BJ (cell line): ENCODE measurements around the gene SMOC2. TPM values are rescaled to one million over a fixed set of nuclear protein-coding genes. Genes with fewer than 3 reads are reported as not detected.

Source experiments
- CTCF ChIA-PET: fragments of 350-600 bp; formaldehyde crosslinking; extraction: SDS; loops from one replicate; lab custom pipeline; 2021; ENCODE audit warnings: antibody characterized with exemption, inconsistent platforms; lab: Yijun Ruan, JAX
- POLR2A ChIA-PET: fragments of 300-600 bp; sonication (Branson Sonifier 250); formaldehyde crosslinking; extraction: SDS; loops from one replicate; lab custom pipeline; 2021; ENCODE audit warnings: antibody characterized with exemption; lab: Charles Lee
- DNase-seq: peaks from one replicate; pipeline ENCODE4 v3.0.0-alpha.2; 2011; ENCODE audit warnings: low read depth
- H3K27me3 ChIP-seq: 2 replicates; pipeline ENCODE4 v1.6.0; 2011; ENCODE audit warnings: low read length; ENCODE audit not compliant: control insufficient read depth, insufficient read depth
- H3K36me3 ChIP-seq: 2 replicates; pipeline ENCODE4 v1.5.1; 2011; ENCODE audit warnings: low read length; ENCODE audit not compliant: control insufficient read depth, insufficient read depth
- H3K4me3 ChIP-seq: 2 replicates; pipeline ENCODE4 v1.5.1; 2011; ENCODE audit warnings: low read depth, mild to moderate bottlenecking, control low read depth, low read length
- CTCF ChIP-seq: IDR thresholded peaks from 2 replicates; pipeline ENCODE4 v1.5.1; 2011; ENCODE audit warnings: low read depth, mild to moderate bottlenecking, control low read depth, inconsistent platforms, low read length, moderate library complexity; ENCODE audit not compliant: insufficient read depth
- polyA plus RNA-seq: library from polyadenylated mRNA; depleted of rRNA; stranded (reverse); fragments of >200 nt; gene quantifications from 2 replicates; pipeline ENCODE4 v1.2.3, GENCODE V29; 2011

Gene SMOC2
- polyA plus RNA-seq, 1 experiment: not detected

- TF ChIP-seq CTCF: no peak
- ChIA-PET CTCF (no interaction called here), POLR2A (no interaction called here)
- Histone ChIP-seq H3K4me3 (no peak overlapping the region), H3K27me3 (no peaks in the 10 kb centered on the region), H3K36me3 (no peaks in the 10 kb centered on the region)
- no peak for DNase-seq
These were observed 214.6 kb downstream of the SMOC2 start for GRCh38 chr6:168655462-168656152.

- no peak for TF ChIP-seq CTCF
- DNase-seq: no peak
- H3K27me3 ChIP-seq: no peaks in the 10 kb centered on the region
- no peak overlapping the region for H3K4me3 ChIP-seq
- ChIA-PET CTCF (no interaction called here), POLR2A (no interaction called here)
- no peaks in the 10 kb centered on the region for H3K36me3 ChIP-seq
These were observed 217.1 kb downstream of the SMOC2 start for GRCh38 chr6:168658059-168658458.

- DNase-seq: no peak
- ChIA-PET POLR2A (no interaction called here), CTCF (interaction anchor here (0.6 kb wide), 1 partner anchor 15 kb away, joined by 3 read pairs; no protein-coding TSS in a partner anchor)
- TF ChIP-seq CTCF: no peak
- no peaks in the 10 kb centered on the region for H3K27me3 ChIP-seq
- H3K36me3 ChIP-seq: no peaks in the 10 kb centered on the region
- no peak overlapping the region for H3K4me3 ChIP-seq
These were observed 219.5 kb downstream of the SMOC2 start for GRCh38 chr6:168660400-168660945.

GRCh38 chr6:168662301-168662936 lies 221.4 kb downstream of the SMOC2 start:
- TF ChIP-seq CTCF: no peak
- Histone ChIP-seq H3K27me3 (no peaks in the 10 kb centered on the region), H3K4me3 (no peak overlapping the region), H3K36me3 (no peaks in the 10 kb centered on the region)
- ChIA-PET POLR2A (no interaction called here), CTCF (no interaction called here)
- DNase-seq: no peak

- DNase-seq: no peak
- ChIA-PET POLR2A (no interaction called here), CTCF (interaction anchor here (0.6 kb wide), 1 partner anchor 35 kb away, joined by 3 read pairs; no protein-coding TSS in a partner anchor)
- TF ChIP-seq CTCF: no peak
- Histone ChIP-seq H3K27me3 (no peaks in the 10 kb centered on the region), H3K36me3 (no peaks in the 10 kb centered on the region), H3K4me3 (no peak overlapping the region)
These were observed 222.1 kb downstream of the SMOC2 start for GRCh38 chr6:168663041-168663440.
